HepG2 (cell line): ENCODE results near the gene AMIGO1. TPM values are rescaled to one million over a fixed set of nuclear protein-coding genes. Genes with fewer than 3 reads are reported as not detected.

Experiments
- ATAC-seq: fragments of 200-7000 bp; cut with Tn5 transposase; 3 replicates; pipeline ENCODE4 v1.9.1; 2020; ENCODE audit warnings: mild to moderate bottlenecking, moderate library complexity
- BruUV-seq: library from RNA; stranded (reverse); fragments of 400-500 nt; replicated peaks from 2 replicates; lab custom pipeline; 2021; lab: Mats Ljungman, UMichigan
- CTCF ChIA-PET: fragments of 300-600 bp; formaldehyde crosslinking; extraction: SDS; loops from one replicate; lab custom pipeline; 2021; ENCODE audit warnings: low total read pairs, inconsistent platforms, low intra/inter-chr PET ratio; lab: Yijun Ruan, JAX
- POLR2A ChIA-PET: fragments of 350-600 bp; sonication (Branson Sonifier 250); formaldehyde crosslinking; loops from one replicate; lab custom pipeline; 2020; ENCODE audit warnings: antibody characterized with exemption, inconsistent platforms; lab: Yijun Ruan, JAX
- DNase-seq: peaks from one replicate; pipeline ENCODE4 v3.0.0-alpha.2; 2015; ENCODE audit warnings: low spot score
- FAIRE-seq: peaks from 3 replicates; lab custom pipeline; 2011; peaks lifted over from hg19 to GRCh38; lab: Jason Lieb, UNC
- H2AFZ ChIP-seq: one replicate; pipeline ENCODE4 v1.6.1; 2011; ENCODE audit warnings: low read length, inconsistent platforms
- H3K27ac ChIP-seq: fragments of 300-600 bp; 3 replicates; pipeline ENCODE4 v1.8.0; 2011; ENCODE audit warnings: mixed run types, mild to moderate bottlenecking, mixed read lengths, low read length, inconsistent platforms; ENCODE audit not compliant: insufficient read depth; ENCODE audit errors: extremely low read length
- H3K27me3 ChIP-seq, 2 experiments: fragments of 200-600 bp in 1 of 2; 2 replicates in 1 of 2; 3 replicates in 1 of 2; pipeline versions ENCODE4 v1.6.0 to v1.8.0; 2011; ENCODE audit warnings: low read length in 2 of 2, mild to moderate bottlenecking in 2 of 2, moderate library complexity in 2 of 2, inconsistent platforms in 1 of 2; ENCODE audit not compliant: insufficient read depth in 2 of 2, control insufficient read depth in 1 of 2
- H3K36me3 ChIP-seq, 2 experiments: fragments of 200-600 bp in 1 of 2; replicated peaks in 1 of 2; 2 replicates in 1 of 2; 3 replicates in 1 of 2; pipeline versions ENCODE4 v1.5.1 to v1.8.0; 2011; ENCODE audit warnings: low read length in 2 of 2, inconsistent platforms in 1 of 2; ENCODE audit not compliant: insufficient read depth in 2 of 2, control insufficient read depth in 1 of 2
- H3K4me1 ChIP-seq: 2 replicates; pipeline ENCODE4 v1.5.1; 2012; ENCODE audit warnings: low read length, inconsistent platforms; ENCODE audit not compliant: insufficient read depth
- H3K4me2 ChIP-seq: 2 replicates; pipeline ENCODE4 v1.6.0; 2011; ENCODE audit warnings: low read depth, low read length, inconsistent platforms
- H3K4me3 ChIP-seq, 3 experiments: fragments of 200-600 bp in 1 of 3; sonication (generic), shearing (Covaris generic) in 1 of 3; replicated peaks in 1 of 3; 2 replicates each; pipeline ENCODE4 v1.5.1; 2011 to 2016; ENCODE audit warnings: low read length in 3 of 3, inconsistent platforms in 2 of 3, low read depth in 2 of 3, mild to moderate bottlenecking in 2 of 3, control low read depth in 1 of 3, mixed read lengths in 1 of 3; ENCODE audit not compliant: insufficient read depth in 1 of 3
- H3K79me2 ChIP-seq: one replicate; pipeline ENCODE4 v1.6.1; 2011; ENCODE audit warnings: low read length, inconsistent platforms; ENCODE audit not compliant: insufficient read depth
- H3K9ac ChIP-seq: 2 replicates; pipeline ENCODE4 v1.6.0; 2011; ENCODE audit warnings: mild to moderate bottlenecking, low read depth, low read length, inconsistent platforms; ENCODE audit not compliant: insufficient read depth
- H3K9me3 ChIP-seq: 2 replicates; pipeline ENCODE4 v1.5.1; 2012; ENCODE audit warnings: mild to moderate bottlenecking, low read length
- H4K20me1 ChIP-seq: 2 replicates; pipeline ENCODE4 v1.6.0; 2011; ENCODE audit warnings: inconsistent platforms, mild to moderate bottlenecking, low read length, moderate library complexity; ENCODE audit not compliant: insufficient read depth
- MXD1 ChIP-seq: sonication (generic); formaldehyde crosslinking; IDR thresholded peaks from 2 replicates; pipeline ENCODE4 v1.4.0; 2020; ENCODE audit warnings: mild to moderate bottlenecking, missing genetic modification reagents
- PHF20 ChIP-seq: sonication (generic); formaldehyde crosslinking; IDR thresholded peaks from 2 replicates; pipeline ENCODE4 v1.5.0; 2020; ENCODE audit warnings: mild to moderate bottlenecking, missing genetic modification reagents
- REXO4 ChIP-seq: sonication (generic); formaldehyde crosslinking; IDR thresholded peaks from 2 replicates; pipeline ENCODE4 v1.8.0; 2022; ENCODE audit warnings: missing genetic modification reagents, mild to moderate bottlenecking, borderline replicate concordance
- SAFB2 ChIP-seq: sonication (generic); formaldehyde crosslinking; IDR thresholded peaks from 2 replicates; pipeline ENCODE4 v1.5.1; 2020; ENCODE audit warnings: missing genetic modification reagents, low read depth, mild to moderate bottlenecking, borderline replicate concordance
- SIX1 ChIP-seq: sonication (generic); formaldehyde crosslinking; IDR thresholded peaks from 2 replicates; pipeline ENCODE4 v1.4.0; 2020; ENCODE audit warnings: missing genetic modification reagents, borderline replicate concordance
- STAT5B ChIP-seq: sonication (generic); formaldehyde crosslinking; IDR thresholded peaks from 2 replicates; pipeline ENCODE4 v1.4.0; 2020; ENCODE audit warnings: missing genetic modification reagents
- ZKSCAN1 ChIP-seq: fragments of 150-350 bp; IDR thresholded peaks from 2 replicates; pipeline ENCODE4 v1.6.1; 2014; ENCODE audit warnings: low read length
- ZKSCAN8 ChIP-seq: IDR thresholded peaks from 2 replicates; pipeline ENCODE4 v1.6.1; 2016; ENCODE audit warnings: borderline replicate concordance, missing genetic modification reagents, missing compliant biosample characterization
- ZNF775 ChIP-seq: sonication (generic); formaldehyde crosslinking; IDR thresholded peaks from 2 replicates; pipeline ENCODE4 v1.4.0; 2020; ENCODE audit warnings: missing genetic modification reagents, mild to moderate bottlenecking, moderate library complexity, borderline replicate concordance
- ZNF883 ChIP-seq: sonication (generic); formaldehyde crosslinking; IDR thresholded peaks from 2 replicates; pipeline ENCODE4 v1.5.1; 2020; ENCODE audit warnings: mild to moderate bottlenecking, missing genetic modification reagents; ENCODE audit errors: not compliant biosample characterization
- whole genome bisulfite sequencing: methylation state at CpG from one replicate; pipeline ENCODE4 v1.1.6; 2017; ENCODE audit warnings: low lambda C conversion rate; 5-methylcytosine and 5-hydroxymethylcytosine counted together
- in situ Hi-C: cut with HindIII; loops from 2 replicates; pipeline ENCODE4 v1.10.0; 2017; ENCODE audit warnings: low pct_unique_long_range_greater_than_20kb; ENCODE audit not compliant: extremely low pct_ligation_motif_present
- intact Hi-C: fragments of 100-400 bp; cut with micrococcal nuclease; formaldehyde crosslinking; loops from one replicate; pipeline ENCODE4 v1.10.0; 2022; ENCODE audit not compliant: unreplicated experiment
- polyA plus RNA-seq, 8 experiments: library from polyadenylated mRNA; depleted of rRNA in 3 of 8; stranded (reverse) in 7 of 8; unstranded in 1 of 8; fragments of >200 nt; fragmentation: Illumina TruSeq in 4 of 8; extraction: Trizol in 4 of 8; gene quantifications; 2 replicates each; pipeline versions ENCODE4 v1.2.1 to v1.2.3, GENCODE V29; 2011 to 2016; ENCODE audit warnings: low read depth in 4 of 8, missing spikeins in 1 of 8, mixed read lengths in 1 of 8; ENCODE audit not compliant: insufficient read depth in 1 of 8
- total RNA-seq, 5 experiments: library from RNA; depleted of rRNA; stranded (reverse); fragments of >200 nt; fragmentation: Illumina TruSeq; extraction: Trizol; gene quantifications; 2 replicates each; pipeline ENCODE4 v1.2.3, GENCODE V29; 2016; ENCODE audit warnings: low read depth in 1 of 5
- TF ChIP-seq, protein P1 (sequence below), 2 experiments: fragments of 450-650 bp in 1 of 2; sonication (generic) in 1 of 2; formaldehyde crosslinking; IDR thresholded peaks; 2 replicates each; pipeline versions ENCODE4 v1.5.0 to v1.8.0; 2020 to 2022; ENCODE audit warnings: mild to moderate bottlenecking in 1 of 2, missing genetic modification reagents in 1 of 2
- TF ChIP-seq, protein P2 (sequence below): sonication (generic); formaldehyde crosslinking; IDR thresholded peaks from 2 replicates; pipeline ENCODE4 v1.8.0; 2022; ENCODE audit warnings: mild to moderate bottlenecking, missing genetic modification reagents, moderate library complexity

Gene AMIGO1
- total and polyA plus RNA-seq, 2 of the 13 experiments (the other 11 are each of a cell fraction or from before 2014, with no cell fraction given) = 0.40 to 1.3 TPM

DNA sequence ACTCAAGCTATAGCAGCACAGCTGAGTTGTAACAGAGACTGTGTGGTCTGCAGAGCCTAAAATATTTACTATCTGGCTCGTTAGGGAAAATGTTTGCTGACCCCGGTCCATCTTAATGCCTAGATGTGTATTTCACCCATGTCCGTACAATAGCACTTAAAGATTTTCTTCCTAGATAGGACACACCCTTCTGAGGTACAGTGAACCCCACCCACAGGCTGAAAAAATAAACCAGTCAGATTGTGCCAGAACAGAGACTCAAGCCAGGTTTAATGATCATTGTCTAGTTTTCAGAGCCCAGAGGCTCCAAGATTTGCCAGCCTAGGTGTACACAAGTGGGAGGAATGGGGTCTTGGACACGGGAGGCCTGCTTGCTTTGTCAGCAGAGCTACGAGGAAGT is 5.6 kb downstream of the AMIGO1 start:
- BruUV-seq = no TSS peak
- Histone ChIP-seq H3K4me1 (0 out of 2 replicates have a peak, but pooled peaks cover 2% of the 10 kb centered on the region), H3K36me3 (no peaks in the 10 kb centered on the region), H3K4me3 (no peak overlapping the region), H3K9ac (no peak overlapping the region), H3K27ac (no peak overlapping the region), H3K9me3 (no peaks in the 10 kb centered on the region), H3K4me2 (no peak overlapping the region)
- ChIA-PET POLR2A (no interaction called here), CTCF (no interaction called here)
- no peak for ATAC-seq
- WGBS = 53% methylated on average over 5 of the region's 5 CpGs
- no peak for FAIRE-seq
- in situ Hi-C loops (no loop called here), intact Hi-C loops (no loop called here)
- no peak for TF ChIP-seq ZNF775 (CRISPR knock-in tag)
- TF ChIP-seq REXO4 (CRISPR knock-in tag) = no peak
- no peak for TF ChIP-seq ZKSCAN1
- TF ChIP-seq MXD1 (CRISPR knock-in tag) = no peak
- no peak for TF ChIP-seq PHF20 (CRISPR knock-in tag)
- no peak for TF ChIP-seq SAFB2 (CRISPR knock-in tag)
- TF ChIP-seq, protein P1, sequence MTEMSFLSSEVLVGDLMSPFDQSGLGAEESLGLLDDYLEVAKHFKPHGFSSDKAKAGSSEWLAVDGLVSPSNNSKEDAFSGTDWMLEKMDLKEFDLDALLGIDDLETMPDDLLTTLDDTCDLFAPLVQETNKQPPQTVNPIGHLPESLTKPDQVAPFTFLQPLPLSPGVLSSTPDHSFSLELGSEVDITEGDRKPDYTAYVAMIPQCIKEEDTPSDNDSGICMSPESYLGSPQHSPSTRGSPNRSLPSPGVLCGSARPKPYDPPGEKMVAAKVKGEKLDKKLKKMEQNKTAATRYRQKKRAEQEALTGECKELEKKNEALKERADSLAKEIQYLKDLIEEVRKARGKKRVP (CRISPR knock-in tag; IDR thresholded peaks at IDR 0.05) = no peak
- no peak for TF ChIP-seq STAT5B
- no peak for TF ChIP-seq SIX1 (CRISPR knock-in tag)
- TF ChIP-seq, protein P2, sequence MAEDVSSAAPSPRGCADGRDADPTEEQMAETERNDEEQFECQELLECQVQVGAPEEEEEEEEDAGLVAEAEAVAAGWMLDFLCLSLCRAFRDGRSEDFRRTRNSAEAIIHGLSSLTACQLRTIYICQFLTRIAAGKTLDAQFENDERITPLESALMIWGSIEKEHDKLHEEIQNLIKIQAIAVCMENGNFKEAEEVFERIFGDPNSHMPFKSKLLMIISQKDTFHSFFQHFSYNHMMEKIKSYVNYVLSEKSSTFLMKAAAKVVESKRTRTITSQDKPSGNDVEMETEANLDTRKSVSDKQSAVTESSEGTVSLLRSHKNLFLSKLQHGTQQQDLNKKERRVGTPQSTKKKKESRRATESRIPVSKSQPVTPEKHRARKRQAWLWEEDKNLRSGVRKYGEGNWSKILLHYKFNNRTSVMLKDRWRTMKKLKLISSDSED (CRISPR knock-in tag) = no peak
- TF ChIP-seq ZKSCAN8 (CRISPR knock-in tag) = no peak
- no peak for TF ChIP-seq ZNF883
- TF ChIP-seq, all 625 proteins: peak for 0
- DNase-seq = no peak
- Histone ChIP-seq H2AFZ (no peak overlapping the region), H3K79me2 (no peaks in the 10 kb centered on the region), H4K20me1 (no peaks in the 10 kb centered on the region), H3K27me3 (peaks cover 0 to 3% of the 10 kb centered on the region in 2 experiments; a peak in 1 of 5 replicates)
